HG03025 (cell line): Measurements from ENCODE around the gene IL31.

ENCODE experiments used
- ATAC-seq: cut with Tn5 transposase; IDR thresholded peaks from one replicate; pipeline ENCODE4 v1.9.1; 2021; ENCODE audit warnings: mild to moderate bottlenecking, moderate library complexity; ENCODE audit not compliant: unreplicated experiment, low FRiP score

The IL31 gene

GRCh38 chr12:122133192-122133950 lies 40.6 kb downstream of the IL31 start:
- ATAC-seq = no peak

- no peak for ATAC-seq
These were observed 43.9 kb downstream of the IL31 start for GRCh38 chr12:122130150-122130549.

- no peak for ATAC-seq
These were observed 44.9 kb downstream of the IL31 start for GRCh38 chr12:122129131-122129530.

GRCh38 chr12:122128481-122128880 lies 45.5 kb downstream of the IL31 start:
- no peak for ATAC-seq

- no peak for ATAC-seq
These were observed 46.2 kb downstream of the IL31 start for GRCh38 chr12:122127839-122128238.

GRCh38 chr12:122126713-122127597 lies 47.1 kb downstream of the IL31 start:
- ATAC-seq = no peak

GRCh38 chr12:122126342-122126635 lies 47.7 kb downstream of the IL31 start:
- ATAC-seq = no peak

- no peak for ATAC-seq
These were observed 48.3 kb downstream of the IL31 start for GRCh38 chr12:122125452-122126341.

GRCh38 chr12:122124370-122124769 lies 49.7 kb downstream of the IL31 start:
- no peak for ATAC-seq

- ATAC-seq = no peak
These were observed 50.3 kb downstream of the IL31 start for GRCh38 chr12:122123761-122124145.

- no peak for ATAC-seq
These were observed 50.8 kb downstream of the IL31 start for GRCh38 chr12:122123051-122123760.
